Panc1 (cell line): ENCODE results near the gene PIK3R1. TPM values are rescaled to one million over a fixed set of nuclear protein-coding genes. Genes with fewer than 3 reads are reported as not detected.
A peak's percentile ranks its signal among the peaks of the same experiment; 100 is the strongest.

Experiments used
- ATAC-seq: fragments of 200-7000 bp; cut with Tn5 transposase; 2 replicates; pipeline ENCODE4 v1.9.1; 2020; ENCODE audit warnings: mild to moderate bottlenecking, moderate library complexity
- BruUV-seq: library from RNA; stranded (reverse); fragments of 400-500 nt; replicated peaks from 2 replicates; lab custom pipeline; 2021; lab: Mats Ljungman, UMichigan
- CTCF ChIA-PET: fragments of 300-600 bp; sonication (Branson Sonifier 250); formaldehyde crosslinking; loops from one replicate; lab custom pipeline; 2022; ENCODE audit warnings: antibody characterized with exemption; lab: Charles Lee
- POLR2A ChIA-PET: fragments of 300-600 bp; sonication (Branson Sonifier 250); formaldehyde crosslinking; loops from one replicate; lab custom pipeline; 2022; ENCODE audit warnings: antibody characterized with exemption; lab: Charles Lee
- DNase-seq: peaks from one replicate; pipeline ENCODE4 v3.0.0-alpha.2; 2010; ENCODE audit warnings: low read depth, low spot score
- H3K27ac ChIP-seq: 2 replicates; pipeline ENCODE4 v1.5.1; 2011; ENCODE audit warnings: mild to moderate bottlenecking, low read length, inconsistent platforms
- H3K27me3 ChIP-seq: fragments of 200-500 bp; sonication (Bioruptor generic); 2 replicates; pipeline ENCODE4 v1.6.0; 2014; ENCODE audit warnings: low read length, inconsistent platforms; ENCODE audit not compliant: control insufficient read depth, insufficient read depth
- H3K36me3 ChIP-seq: fragments of 200-500 bp; sonication (Bioruptor generic); 2 replicates; pipeline ENCODE4 v1.5.1; 2014; ENCODE audit warnings: inconsistent platforms, mild to moderate bottlenecking, low read length, moderate library complexity; ENCODE audit not compliant: control insufficient read depth, insufficient read depth
- H3K4me1 ChIP-seq: 2 replicates; pipeline ENCODE4 v1.5.1; 2011; ENCODE audit warnings: inconsistent platforms, mild to moderate bottlenecking, low read length, moderate library complexity; ENCODE audit not compliant: control insufficient read depth, insufficient read depth
- H3K4me3 ChIP-seq, 2 experiments: 2 replicates each; pipeline ENCODE4 v1.5.1; 2011 to 2012; ENCODE audit warnings: low read depth in 2 of 2, low read length in 2 of 2, mild to moderate bottlenecking in 2 of 2, inconsistent platforms in 1 of 2, moderate library complexity in 1 of 2
- H3K9me3 ChIP-seq: fragments of 200-500 bp; sonication (Bioruptor generic); 2 replicates; pipeline ENCODE4 v1.5.1; 2014; ENCODE audit warnings: low read depth, mild to moderate bottlenecking, inconsistent platforms, low read length, moderate library complexity; ENCODE audit not compliant: control insufficient read depth, insufficient read depth
- CTCF ChIP-seq: fragments of 450-650 bp; IDR thresholded peaks from 2 replicates; pipeline ENCODE4 v1.5.1; 2017; ENCODE audit warnings: mild to moderate bottlenecking
- POLR2AphosphoS5 ChIP-seq: IDR thresholded peaks from 2 replicates; pipeline ENCODE4 v1.6.1; 2012; ENCODE audit warnings: mild to moderate bottlenecking, low read depth, low read length, moderate library complexity
- REST ChIP-seq, 2 experiments: IDR thresholded peaks; 2 replicates each; pipeline ENCODE4 v1.6.1; 2011 to 2012; ENCODE audit warnings: low read depth in 2 of 2, control low read depth in 1 of 2, low read length in 1 of 2, mild to moderate bottlenecking in 1 of 2, moderate library complexity in 1 of 2; ENCODE audit not compliant: insufficient read depth in 1 of 2
- SIN3A ChIP-seq: IDR thresholded peaks from 2 replicates; pipeline ENCODE4 v1.6.1; 2012; ENCODE audit warnings: low read depth, mild to moderate bottlenecking, low read length, moderate library complexity, borderline replicate concordance; ENCODE audit not compliant: insufficient read depth
- TCF7L2 ChIP-seq: IDR thresholded peaks from 2 replicates; pipeline ENCODE4 v1.6.1; 2011; ENCODE audit warnings: mild to moderate bottlenecking, low read depth, low read length, inconsistent platforms
- in situ Hi-C: cut with HindIII; loops from 2 replicates; pipeline ENCODE4 v1.10.0; 2016; ENCODE audit warnings: low sequenced_read_pairs, low pct_unique_long_range_greater_than_20kb
- intact Hi-C: fragments of 100-400 bp; cut with micrococcal nuclease; formaldehyde crosslinking; loops from one replicate; pipeline ENCODE4 v1.10.0; 2022; ENCODE audit not compliant: unreplicated experiment
- total RNA-seq: library from RNA; stranded (reverse); gene quantifications from one replicate; pipeline ENCODE4 v1.2.1, GENCODE V29; 2021; ENCODE audit not compliant: unreplicated experiment

The PIK3R1 gene
- total RNA-seq, 1 experiment from 2014 or later = 23.4 TPM

GRCh38 chr5:68286612-68286912 is 71.0 kb downstream of the PIK3R1 start:
- no peak overlapping the region for H3K4me3 ChIP-seq
- no TSS peak for BruUV-seq
- H3K9me3 ChIP-seq = no peaks in the 10 kb centered on the region
- in situ Hi-C loops (no loop called here), intact Hi-C loops (loop anchor here (5.0 kb wide), 2 partner anchors 176 to 676 kb away; no protein-coding TSS in a partner anchor)
- no peaks in the 10 kb centered on the region for H3K27me3 ChIP-seq
- DNase-seq = no peak
- no peak for ATAC-seq
- CTCF ChIA-PET = interaction anchor here (0.6 to 1.0 kb wide), 3 partner anchors 14 to 675 kb away, joined by 3 to 8 read pairs (median 4); no protein-coding TSS in a partner anchor
- no peaks in the 10 kb centered on the region; the same call in 1 of the 2 replicates for H3K36me3 ChIP-seq
- TF ChIP-seq CTCF (peak; percentile 51; the same call in 1 of the 2 replicates), SIN3A (no peak), REST (IDR thresholded peaks at IDR 0.05; ENCODE audit: insufficient read depth in 1 of 2, low read depth in 2 of 2, low read length in 1 of 2) (no peak)
- H3K4me1 ChIP-seq = peaks cover 16% of the 10 kb centered on the region
- H3K27ac ChIP-seq = peak overlapping the region; percentile 25; the same call in 1 of the 2 replicates
- POLR2A ChIA-PET = interaction anchor here (0.6 to 0.7 kb wide), 2 partner anchors 16 to 598 kb away, joined by 3 to 4 read pairs; no protein-coding TSS in a partner anchor

- Histone ChIP-seq H3K27ac (peak overlapping the region; percentile 79), H3K4me3 (peak overlapping the region in 1 of 2 experiments; percentile 74; a peak in 3 of 4 replicates), H3K4me1 (peaks cover 16% of the 10 kb centered on the region), H3K9me3 (no peaks in the 10 kb centered on the region), H3K27me3 (no peaks in the 10 kb centered on the region), H3K36me3 (no peaks in the 10 kb centered on the region; the same call in 1 of the 2 replicates)
- no TSS peak for BruUV-seq
- in situ Hi-C loops (no loop called here), intact Hi-C loops (loop anchor here (5.0 kb wide), 2 partner anchors 175 to 675 kb away; no protein-coding TSS in a partner anchor)
- POLR2A ChIA-PET = no interaction called here
- no peak for TF ChIP-seq TCF7L2
- no peak for TF ChIP-seq POLR2AphosphoS5
- TF ChIP-seq SIN3A = no peak
- TF ChIP-seq CTCF = no peak
- no peak for TF ChIP-seq REST (IDR thresholded peaks at IDR 0.05; ENCODE audit: insufficient read depth in 1 of 2, low read depth in 2 of 2, low read length in 1 of 2)
- DNase-seq = no peak
- CTCF ChIA-PET = interaction anchor here (0.6 kb wide), 1 partner anchor 1041 kb away, joined by 3 read pairs; no protein-coding TSS in a partner anchor
- no peak; the same call in 1 of the 2 replicates for ATAC-seq
Observed at GRCh38 chr5:68287631-68287975, 72.0 kb downstream of the PIK3R1 start.
